Stimulated activated CD8-positive, alpha-beta memory T cell treated with anti-CD3 and anti-CD28 coated beads, Interleukin-12 subunit alpha, Interleukin-12 subunit beta, amount 100 ng/mL, for 24 hours (primary cell): ENCODE results near the gene MYBBP1A.

Experiments
- DNase-seq: peaks from one replicate; pipeline ENCODE4 v3.0.0-alpha.2; 2020; ENCODE audit errors: extremely low read depth

The MYBBP1A gene

DNA sequence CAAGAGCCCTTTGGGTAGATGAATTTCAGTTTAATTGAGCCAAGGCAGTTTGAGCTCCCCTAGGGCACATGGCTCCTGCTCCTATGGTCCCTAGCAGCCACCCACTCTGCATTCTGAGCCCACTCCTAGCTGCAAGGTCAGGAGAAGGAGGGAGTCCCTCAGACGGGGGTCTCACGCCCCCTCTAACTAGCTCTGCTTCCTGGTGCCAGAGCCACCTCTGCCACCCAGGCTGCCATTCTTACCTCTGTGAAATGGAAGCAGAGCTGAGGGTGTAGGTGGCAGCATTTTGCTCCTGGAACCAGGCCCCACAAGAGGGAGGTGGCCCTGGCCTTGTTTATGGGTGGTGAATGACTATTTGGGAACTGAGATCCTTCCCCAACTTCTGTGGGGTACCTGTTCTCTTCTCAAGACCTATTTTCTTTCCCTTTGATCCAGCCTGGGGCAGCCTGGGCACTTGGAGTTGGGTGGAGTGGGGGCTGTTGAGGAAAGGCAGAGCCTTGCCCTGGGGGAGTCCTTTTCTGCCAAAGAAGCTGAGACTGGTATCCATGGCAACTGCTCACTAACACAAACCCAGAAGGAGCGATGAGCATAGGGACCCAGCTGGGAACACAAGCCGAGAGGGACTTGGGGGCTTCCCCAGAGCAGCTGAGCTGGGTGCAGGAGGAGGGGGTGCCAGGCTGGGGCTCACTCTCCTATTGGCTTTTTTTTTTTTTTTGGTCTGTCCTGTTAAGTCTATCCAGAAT, 51.7 kb downstream of the MYBBP1A start:
- no peak for DNase-seq

- no peak for DNase-seq
Observed at GRCh38 chr17:4502466-4503154, 52.6 kb downstream of the MYBBP1A start.

GRCh38 chr17:4501295-4501949, 53.8 kb downstream of the MYBBP1A start:
- no peak for DNase-seq

DNA sequence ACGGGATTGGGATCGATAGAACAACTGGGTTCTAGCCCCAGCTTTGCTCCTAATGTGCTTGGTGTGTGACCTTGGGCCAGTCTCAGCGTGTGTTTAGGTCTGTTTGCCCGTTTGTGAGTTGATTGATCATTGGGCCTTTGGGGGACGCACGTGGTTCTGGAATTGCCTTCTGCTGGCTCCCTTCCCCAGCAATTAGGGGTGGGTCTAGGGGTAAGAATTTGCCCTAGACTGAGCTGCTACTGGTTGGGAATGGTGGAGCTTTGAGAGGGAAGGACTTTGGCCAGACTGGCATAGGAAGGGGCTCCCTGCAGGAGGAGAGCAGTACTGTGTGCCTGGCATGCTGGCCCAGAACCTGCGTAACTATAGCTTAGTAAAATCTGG, 55.0 kb downstream of the MYBBP1A start:
- DNase-seq, result no peak

GRCh38 chr17:4499431-4500190, 55.6 kb downstream of the MYBBP1A start:
- no peak for DNase-seq

- peak; percentile 49 for DNase-seq
Observed at GRCh38 chr17:4498461-4499397, 56.5 kb downstream of the MYBBP1A start, which contains the start of gene SPNS2. SPNS2 (plus strand) TSS chr17:4498881; CDS start chr17:4499048, 167 bp downstream.

- DNase-seq, result no peak
Observed at GRCh38 chr17:4497101-4497824, 57.9 kb downstream of the MYBBP1A start.

GRCh38 chr17:4492721-4493561, 62.2 kb downstream of the MYBBP1A start:
- DNase-seq, result no peak

DNA sequence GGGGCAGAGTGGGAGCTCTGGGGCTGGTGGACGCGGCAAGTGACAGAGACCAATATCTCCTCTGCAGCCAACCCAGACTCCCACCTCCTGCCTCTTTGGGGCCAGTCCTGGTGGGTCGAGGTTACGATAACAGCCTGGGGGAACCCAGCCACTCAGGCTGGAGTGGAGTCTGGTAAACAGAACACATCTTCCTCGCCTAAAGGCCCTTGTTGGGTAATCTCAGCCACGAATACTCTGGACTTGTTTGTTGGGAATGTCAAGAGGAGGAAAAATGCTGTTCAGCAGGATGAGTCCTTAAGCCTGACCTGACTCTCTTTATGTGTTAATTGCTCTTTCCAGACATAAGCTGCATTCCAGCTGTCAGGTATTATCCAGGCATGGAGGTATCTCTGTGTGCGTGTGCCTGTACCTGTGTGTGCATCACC, 64.5 kb downstream of the MYBBP1A start:
- DNase-seq, result no peak

- no peak for DNase-seq
Observed at GRCh38 chr17:4490109-4490591, 65.0 kb downstream of the MYBBP1A start.

DNA sequence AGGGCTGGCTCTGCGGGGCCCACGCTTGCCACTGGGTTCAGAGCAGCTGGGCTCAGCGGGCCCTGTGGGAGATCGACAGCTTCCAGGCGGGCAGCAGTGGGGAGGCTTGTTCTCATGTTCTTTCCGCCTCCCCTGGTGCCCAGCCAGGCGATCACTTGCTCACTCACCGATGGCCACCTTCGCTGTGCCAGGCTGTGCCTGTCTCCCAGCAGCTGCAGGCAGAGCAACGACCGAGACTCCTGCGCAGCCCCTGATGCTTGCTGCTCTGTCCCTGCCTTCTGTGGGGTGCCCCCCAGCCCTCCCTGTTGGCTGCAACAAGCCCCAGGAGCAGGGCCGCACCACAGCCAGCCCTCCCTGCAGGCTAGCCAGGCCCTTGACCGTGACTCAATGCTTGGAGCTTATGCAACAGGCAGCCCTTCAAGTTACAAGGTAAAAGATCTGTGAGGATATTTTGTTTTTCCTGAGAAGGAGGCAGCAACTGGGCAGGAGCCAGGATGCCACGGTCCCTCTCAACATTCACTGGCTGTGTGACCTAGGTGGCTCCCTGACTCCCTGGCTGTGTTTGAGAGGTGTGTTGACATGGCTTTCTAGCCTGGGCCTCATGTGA, 66.1 kb downstream of the MYBBP1A start:
- no peak for DNase-seq
